Natural killer cell treated with Interleukin-12 subunit alpha and Interleukin-12 subunit beta and Interleukin-15 and Interleukin-18, amount 100 ng/mL, for 72 hours (primary cell): ENCODE results near the gene LYPD6. TPM values are rescaled to one million over a fixed set of nuclear protein-coding genes. Genes with fewer than 3 reads are reported as not detected.

ENCODE experiments used
- ATAC-seq, 2 donors: fragments of 150-1000 bp; cut with Tn5 transposase in 1 of 2; sonication (Bioruptor Pico), chemical (Tn5 transposase) in 1 of 2; 2 replicates each; pipeline ENCODE4 v1.10.0; 2021
- DNase-seq: peaks from one replicate; pipeline ENCODE4 v3.0.0; 2022; ENCODE audit warnings: low spot score
- H3K27ac Mint-ChIP-seq, 2 donors: 1 replicate in 1 of 2; 2 replicates in 1 of 2; pipeline ENCODE4 v1.8.0; 2022; ENCODE audit warnings: mixed read lengths in 2 of 2, mild to moderate bottlenecking in 1 of 2, moderate library complexity in 1 of 2
- H3K27me3 Mint-ChIP-seq, 2 donors: 1 replicate in 1 of 2; 2 replicates in 1 of 2; pipeline ENCODE4 v1.8.0; 2022; ENCODE audit warnings: mixed read lengths in 2 of 2
- H3K36me3 Mint-ChIP-seq: one replicate; pipeline ENCODE4 v1.8.0; 2022; ENCODE audit warnings: mixed read lengths
- H3K4me1 Mint-ChIP-seq, 2 donors: 1 replicate in 1 of 2; 2 replicates in 1 of 2; pipeline ENCODE4 v1.8.0; 2022; ENCODE audit warnings: low read depth in 2 of 2, mixed read lengths in 2 of 2, mild to moderate bottlenecking in 1 of 2
- H3K4me3 Mint-ChIP-seq: one replicate; pipeline ENCODE4 v1.8.0; 2022; ENCODE audit warnings: mixed read lengths
- H3K9me3 Mint-ChIP-seq: 2 replicates; pipeline ENCODE4 v1.8.0; 2022; ENCODE audit warnings: mixed read lengths
- total RNA-seq, 2 donors: library from RNA; stranded (reverse); gene quantifications; one replicate each; pipeline ENCODE4 v1.2.3, GENCODE V29; 2022

The LYPD6 gene
- total RNA-seq, 2 donors from 2014 or later, result not detected

DNA sequence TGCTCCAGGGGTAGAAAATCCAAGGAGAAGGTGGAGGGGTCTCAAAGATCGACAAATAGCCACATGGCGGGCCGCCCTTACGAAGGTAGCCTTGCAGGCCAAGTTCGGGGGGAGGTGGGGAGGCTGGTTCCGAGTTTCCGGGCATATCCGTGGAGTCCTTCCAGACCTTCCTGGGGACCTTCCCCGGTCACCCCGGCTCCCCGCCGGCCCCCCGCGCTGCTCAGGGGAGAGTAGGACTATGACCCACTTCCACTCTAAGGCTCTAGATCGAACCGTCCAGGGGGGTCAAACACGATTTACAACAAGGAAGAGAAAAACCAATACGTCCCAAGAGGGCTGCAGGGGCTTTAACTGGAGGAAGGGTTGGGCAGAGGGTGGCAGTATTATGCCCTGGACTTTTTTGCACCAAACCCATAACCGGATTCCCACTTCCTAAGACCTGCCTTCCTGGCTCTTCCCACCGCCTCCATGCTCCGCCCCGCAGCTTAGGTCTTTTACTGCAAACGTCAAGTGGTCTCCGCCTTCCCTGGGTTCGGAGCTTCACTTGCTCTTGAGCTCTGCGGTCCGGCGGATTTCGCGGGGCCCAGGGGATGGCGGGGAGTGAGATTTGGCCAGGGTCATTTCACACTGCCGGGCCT lies 779 bp upstream of the LYPD6 start:
- peaks cover 32 to 55% of the 10 kb centered on the region in 2 donors for H3K27me3 Mint-ChIP-seq
- no peak overlapping the region for H3K27ac Mint-ChIP-seq
- no peak overlapping the region for H3K4me3 Mint-ChIP-seq
- no peak for DNase-seq
- H3K36me3 Mint-ChIP-seq, result peaks cover 5% of the 10 kb centered on the region
- no peak for ATAC-seq
- no peaks in the 10 kb centered on the region for H3K4me1 Mint-ChIP-seq
- H3K9me3 Mint-ChIP-seq, result no peaks in the 10 kb centered on the region

DNA sequence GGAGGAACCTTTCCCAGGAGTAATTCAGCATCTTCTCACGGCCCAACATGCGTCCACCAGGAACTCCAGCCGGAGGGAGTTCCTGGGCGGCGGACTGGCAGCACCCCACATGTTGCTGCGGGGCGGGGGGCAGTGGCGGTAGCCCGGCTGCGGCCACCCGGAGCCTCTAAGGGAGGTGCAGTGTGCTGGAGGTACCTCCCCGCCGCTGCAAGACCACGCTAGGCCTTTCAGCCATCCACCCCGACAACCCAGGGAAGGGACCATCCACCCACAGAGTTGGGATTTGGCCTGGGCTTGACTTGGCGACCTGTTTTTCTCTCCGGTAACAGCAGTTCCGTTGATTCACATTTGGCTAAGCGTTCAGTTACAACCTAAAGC lies 625 bp downstream of the LYPD6 start:
- no peak for DNase-seq
- Mint-ChIP-seq H3K9me3 (no peaks in the 10 kb centered on the region), H3K4me3 (no peak overlapping the region), H3K4me1 (no peaks in the 10 kb centered on the region), H3K36me3 (peaks cover 5% of the 10 kb centered on the region), H3K27me3 (peaks cover 32 to 55% of the 10 kb centered on the region in 2 donors), H3K27ac (no peak overlapping the region)
- ATAC-seq, result peak in 1 of 2 donors; percentile 17

DNA sequence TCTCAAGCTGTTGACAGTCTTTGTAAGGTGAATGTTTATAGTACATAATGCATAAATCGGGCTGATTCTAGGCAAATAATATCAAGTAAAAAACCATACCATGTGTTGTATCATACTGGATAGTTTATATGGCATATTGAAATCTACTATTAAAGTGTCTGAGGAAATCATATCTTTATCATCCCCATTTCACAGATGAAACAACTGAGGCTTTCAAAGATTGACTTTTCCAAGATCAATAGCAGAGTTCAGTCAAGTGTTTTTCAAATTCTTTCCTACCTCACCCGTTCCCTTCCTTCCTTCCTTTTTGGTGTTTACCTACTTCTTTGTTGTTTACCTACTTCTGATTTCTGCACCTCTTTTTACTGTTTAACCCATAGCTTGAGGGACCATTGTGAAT lies 2.0 kb downstream of the LYPD6 start:
- H3K4me1 Mint-ChIP-seq, result no peaks in the 10 kb centered on the region
- H3K27me3 Mint-ChIP-seq, result peaks cover 32 to 52% of the 10 kb centered on the region in 2 donors
- ATAC-seq (no peak), DNase-seq (no peak)
- H3K36me3 Mint-ChIP-seq, result peaks cover 5% of the 10 kb centered on the region
- no peak overlapping the region for H3K27ac Mint-ChIP-seq
- no peak overlapping the region for H3K4me3 Mint-ChIP-seq
- peaks cover 5% of the 10 kb centered on the region for H3K9me3 Mint-ChIP-seq

DNA sequence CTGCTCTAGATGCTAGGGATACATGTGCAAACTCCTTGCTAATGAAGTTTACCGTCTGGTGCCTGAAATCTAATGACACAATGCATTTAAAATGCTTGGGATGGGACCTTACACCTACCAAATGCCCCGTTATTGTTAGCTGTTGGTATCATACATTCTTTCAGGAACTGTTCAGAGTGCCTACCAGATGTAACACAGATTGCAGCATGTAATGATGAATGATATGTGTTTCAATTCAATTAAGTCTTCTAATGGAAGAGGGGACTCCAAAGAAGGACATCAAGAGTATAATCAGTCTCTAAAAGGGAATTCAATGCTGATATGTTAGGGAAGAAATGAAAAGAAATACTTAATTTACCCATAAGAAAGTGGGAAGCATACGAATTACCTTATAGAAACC lies 3.2 kb downstream of the LYPD6 start:
- H3K27ac Mint-ChIP-seq, result no peak overlapping the region
- peaks cover 5% of the 10 kb centered on the region for H3K36me3 Mint-ChIP-seq
- peaks cover 24 to 39% of the 10 kb centered on the region in 2 donors for H3K27me3 Mint-ChIP-seq
- H3K9me3 Mint-ChIP-seq, result peaks cover 9% of the 10 kb centered on the region
- H3K4me3 Mint-ChIP-seq, result no peak overlapping the region
- ATAC-seq, result no peak
- DNase-seq, result no peak
- H3K4me1 Mint-ChIP-seq, result no peaks in the 10 kb centered on the region

DNA sequence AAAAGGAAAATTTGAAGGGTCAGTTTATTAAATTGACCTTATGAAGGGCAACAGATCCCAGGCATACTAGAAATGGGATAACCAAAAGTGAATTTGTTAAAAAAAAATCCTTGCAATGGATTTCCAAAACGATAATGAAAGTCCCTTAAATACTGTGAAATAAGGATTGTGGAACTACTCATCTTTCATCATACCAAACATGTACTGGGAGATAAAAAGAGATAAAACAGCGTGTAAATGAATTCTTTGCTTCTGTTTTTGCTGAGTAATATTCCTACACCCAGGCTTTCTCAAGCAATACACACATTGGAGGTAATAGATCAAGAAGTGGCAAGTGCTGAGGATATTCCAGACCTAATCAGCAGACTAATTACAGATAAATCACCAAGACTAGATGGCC lies 3.8 kb downstream of the LYPD6 start:
- H3K4me1 Mint-ChIP-seq, result no peaks in the 10 kb centered on the region
- H3K27ac Mint-ChIP-seq, result no peak overlapping the region
- H3K4me3 Mint-ChIP-seq, result no peak overlapping the region
- peaks cover 22 to 34% of the 10 kb centered on the region in 2 donors for H3K27me3 Mint-ChIP-seq
- no peak for ATAC-seq
- H3K9me3 Mint-ChIP-seq, result peaks cover 9% of the 10 kb centered on the region
- no peak for DNase-seq
- H3K36me3 Mint-ChIP-seq, result peaks cover 2% of the 10 kb centered on the region

DNA sequence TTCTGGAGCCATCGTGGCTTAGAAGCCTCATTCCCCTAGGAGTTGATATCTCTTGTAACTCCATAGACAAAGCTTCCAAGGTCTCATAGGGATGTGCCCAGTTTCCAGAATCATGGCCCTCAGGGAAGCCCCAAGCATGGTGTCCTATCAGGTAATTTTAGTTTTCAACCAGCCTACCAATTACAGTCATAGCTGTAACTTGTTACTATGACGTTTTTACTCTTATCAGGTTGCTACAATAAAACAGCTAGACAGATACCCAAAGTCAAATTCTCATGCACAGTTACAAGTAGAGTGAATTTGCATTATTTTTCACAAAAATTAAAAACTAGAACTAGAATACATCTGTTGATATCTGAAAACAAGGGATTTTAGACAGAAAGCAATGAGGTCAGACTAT lies 8.9 kb downstream of the LYPD6 start:
- Mint-ChIP-seq H3K4me3 (no peak overlapping the region), H3K4me1 (no peaks in the 10 kb centered on the region), H3K36me3 (no peaks in the 10 kb centered on the region), H3K27ac (no peak overlapping the region), H3K9me3 (peaks cover 9% of the 10 kb centered on the region), H3K27me3 (peaks cover 2 to 6% of the 10 kb centered on the region in 2 donors)
- ATAC-seq (no peak), DNase-seq (no peak)

DNA sequence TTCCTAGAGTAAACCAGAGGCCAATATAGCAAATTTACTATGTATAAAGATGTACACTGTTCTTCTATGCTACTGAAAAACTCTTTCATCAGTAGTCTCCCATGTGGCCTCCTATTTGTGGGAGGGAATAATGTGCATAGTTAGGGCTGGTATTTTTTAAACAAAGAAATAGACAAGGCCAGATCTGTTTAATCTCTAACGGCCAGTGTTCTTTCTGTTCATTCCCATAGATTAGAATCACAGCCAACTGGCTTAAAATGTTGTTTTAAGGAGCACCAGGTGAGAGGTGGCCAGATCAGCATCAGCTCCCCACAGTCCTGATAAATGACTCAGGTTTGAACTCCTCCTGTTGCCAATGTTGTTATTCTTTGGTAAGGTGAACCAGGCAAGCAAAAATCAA lies 12.1 kb downstream of the LYPD6 start:
- Mint-ChIP-seq H3K36me3 (no peaks in the 10 kb centered on the region), H3K4me1 (no peaks in the 10 kb centered on the region), H3K27me3 (peaks cover 0 to 6% of the 10 kb centered on the region in 2 donors), H3K4me3 (no peak overlapping the region), H3K9me3 (peaks cover 4% of the 10 kb centered on the region), H3K27ac (no peak overlapping the region)
- DNase-seq, result no peak
- ATAC-seq, result no peak

DNA sequence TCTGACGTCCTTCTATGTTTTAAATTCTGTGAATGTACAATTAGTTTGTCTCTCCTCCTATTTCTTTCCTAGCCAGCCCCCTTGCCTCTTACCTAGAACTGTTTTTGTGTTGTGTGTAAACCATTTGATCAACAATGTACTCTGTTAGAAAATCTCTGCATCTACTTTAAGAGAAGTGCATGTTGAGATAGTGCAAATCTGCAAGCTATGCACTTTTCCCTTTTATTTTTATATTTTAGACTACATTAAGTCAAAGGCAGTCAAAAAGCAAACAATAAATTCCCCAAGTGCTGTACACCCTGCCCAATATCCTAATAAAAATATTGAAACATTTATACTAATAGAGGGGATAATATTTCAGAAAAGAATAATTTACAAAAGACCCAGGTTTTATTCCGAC lies 13.7 kb downstream of the LYPD6 start:
- Mint-ChIP-seq H3K36me3 (no peaks in the 10 kb centered on the region), H3K27me3 (peaks cover 2 to 19% of the 10 kb centered on the region in 2 donors), H3K4me1 (no peaks in the 10 kb centered on the region), H3K9me3 (peaks cover 6% of the 10 kb centered on the region), H3K27ac (no peak overlapping the region), H3K4me3 (no peak overlapping the region)
- no peak for ATAC-seq
- DNase-seq, result no peak

DNA sequence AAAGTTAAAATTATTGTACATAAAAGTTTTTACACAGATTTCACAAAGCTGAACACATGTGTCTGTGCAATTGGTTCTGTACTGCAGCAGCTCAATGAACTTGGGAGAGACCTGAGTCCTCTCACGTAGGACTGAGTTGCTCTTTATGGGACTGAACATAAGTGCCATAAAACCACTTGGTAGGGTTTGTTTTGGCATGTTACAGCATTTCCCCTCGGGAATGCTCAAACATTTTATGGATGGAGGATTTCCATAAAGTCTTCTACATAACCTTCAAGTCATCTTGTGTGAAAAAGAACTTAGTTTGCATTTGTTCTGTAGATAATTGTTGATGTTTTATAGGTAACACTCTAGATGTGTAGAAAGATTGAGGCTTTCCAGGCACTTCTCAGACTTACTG lies 15.9 kb downstream of the LYPD6 start:
- Mint-ChIP-seq H3K36me3 (no peaks in the 10 kb centered on the region), H3K4me1 (no peaks in the 10 kb centered on the region), H3K27me3 (peaks cover 2 to 19% of the 10 kb centered on the region in 2 donors), H3K27ac (no peak overlapping the region), H3K4me3 (no peak overlapping the region), H3K9me3 (peaks cover 7% of the 10 kb centered on the region)
- ATAC-seq (no peak), DNase-seq (no peak)

DNA sequence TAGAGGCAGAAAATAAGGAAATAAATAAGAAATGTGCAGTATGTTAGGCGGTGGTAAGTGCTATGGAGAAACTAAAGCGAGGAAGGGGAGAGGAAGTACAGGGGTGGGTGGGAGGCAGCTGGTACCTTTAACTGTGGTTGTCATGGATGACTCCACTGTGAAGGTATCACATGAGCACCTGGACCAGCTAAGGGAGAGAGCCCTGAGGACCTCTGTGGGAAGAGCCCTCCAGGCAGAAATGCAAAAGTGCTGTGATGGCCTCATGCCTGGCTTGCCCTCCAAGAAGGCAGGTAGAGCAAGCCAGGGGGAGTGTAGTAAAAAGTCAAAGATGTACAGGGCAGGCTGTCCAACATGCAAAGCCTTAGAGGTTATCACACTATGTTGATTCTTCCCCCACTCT lies 17.9 kb downstream of the LYPD6 start:
- H3K4me1 Mint-ChIP-seq, result no peaks in the 10 kb centered on the region
- no peaks in the 10 kb centered on the region for H3K36me3 Mint-ChIP-seq
- H3K9me3 Mint-ChIP-seq, result peaks cover 7% of the 10 kb centered on the region
- H3K27me3 Mint-ChIP-seq, result peaks cover 2 to 13% of the 10 kb centered on the region in 2 donors
- no peak overlapping the region for H3K4me3 Mint-ChIP-seq
- H3K27ac Mint-ChIP-seq, result no peak overlapping the region
- ATAC-seq (no peak), DNase-seq (no peak)

DNA sequence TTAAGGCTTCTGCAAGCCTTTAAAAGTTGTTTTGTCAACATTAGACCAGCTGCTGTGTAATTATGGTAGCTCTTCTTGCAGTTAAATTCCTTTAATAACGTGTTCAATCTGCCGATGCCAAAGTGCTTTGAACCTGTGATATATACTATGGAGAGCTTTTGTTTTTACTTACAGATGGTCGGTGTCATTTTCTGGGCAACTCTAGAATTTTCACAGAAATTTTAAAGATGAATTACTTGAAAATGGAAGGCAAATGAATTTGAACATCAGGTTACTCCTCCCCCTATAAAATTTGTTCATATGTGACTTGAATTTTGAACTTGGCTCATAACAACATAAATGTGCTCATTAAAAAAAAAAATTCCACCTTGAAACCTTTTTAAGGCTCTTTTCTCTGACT lies 23.0 kb downstream of the LYPD6 start:
- H3K27me3 Mint-ChIP-seq, result peaks cover 0 to 7% of the 10 kb centered on the region in 2 donors
- H3K9me3 Mint-ChIP-seq, result peaks cover 7% of the 10 kb centered on the region
- no peak for ATAC-seq

DNA sequence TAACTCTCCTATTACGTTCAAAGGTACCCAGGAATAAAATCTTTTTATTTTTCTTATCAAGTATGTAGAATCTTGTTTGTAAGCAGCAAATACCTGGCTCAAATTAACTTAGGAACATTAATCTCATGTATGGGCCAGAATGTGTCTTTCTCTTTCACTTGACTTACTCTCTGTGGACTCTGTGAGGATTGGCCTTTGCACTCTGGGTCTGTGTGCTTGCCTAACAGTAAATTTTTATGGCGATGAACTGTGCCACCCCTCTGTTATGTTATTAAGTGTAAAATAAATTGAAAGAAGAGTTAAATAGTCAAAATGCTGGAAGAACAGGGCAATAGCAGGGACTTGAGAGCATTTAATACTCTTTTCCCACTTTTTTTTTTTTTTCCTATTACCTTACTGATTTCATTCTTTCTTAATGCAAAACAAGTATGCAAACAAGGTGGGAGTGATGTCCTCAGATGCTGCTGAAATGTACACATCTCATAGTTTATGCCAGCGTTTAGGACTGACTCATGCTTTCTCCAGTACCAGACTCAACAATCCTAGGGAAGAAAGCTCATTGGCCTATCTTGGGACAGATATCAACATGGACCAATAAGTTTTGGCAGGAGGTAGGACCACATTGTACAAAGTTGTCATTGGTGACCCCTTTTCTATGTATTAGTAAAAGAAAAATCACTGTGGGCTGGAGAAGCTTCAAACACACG lies 25.5 kb downstream of the LYPD6 start:
- H3K27ac Mint-ChIP-seq, result no peak overlapping the region
- H3K9me3 Mint-ChIP-seq, result no peaks in the 10 kb centered on the region
- DNase-seq, result no peak
- H3K36me3 Mint-ChIP-seq, result no peaks in the 10 kb centered on the region
- no peak for ATAC-seq
- no peak overlapping the region for H3K4me3 Mint-ChIP-seq
- peaks cover 0 to 5% of the 10 kb centered on the region in 2 donors for H3K27me3 Mint-ChIP-seq
- no peaks in the 10 kb centered on the region for H3K4me1 Mint-ChIP-seq

More for the DNA sequence above, 23.0 kb downstream of the LYPD6 start:
- Mint-ChIP-seq H3K4me1 (no peaks in the 10 kb centered on the region), H3K4me3 (no peak overlapping the region), H3K27ac (no peak overlapping the region), H3K36me3 (no peaks in the 10 kb centered on the region)
- DNase-seq, result no peak

DNA sequence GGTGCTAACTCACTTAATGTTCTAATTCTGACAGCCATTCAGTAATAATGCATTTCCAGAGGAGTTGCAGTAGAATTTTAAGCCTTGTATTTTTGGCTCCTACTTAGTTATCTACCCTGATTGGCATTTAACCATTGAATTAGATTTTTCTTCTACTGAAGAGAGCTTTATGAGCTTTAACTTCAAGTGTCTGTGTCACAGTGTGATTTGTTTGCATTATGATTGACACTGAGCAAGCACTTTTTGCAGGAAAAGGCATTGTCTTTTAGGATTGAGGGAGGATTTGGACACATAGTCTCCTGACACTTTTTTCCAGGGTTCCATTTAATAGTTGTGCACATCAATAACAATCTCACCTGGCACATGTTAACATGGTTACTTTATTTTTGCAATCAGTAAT lies 26.7 kb downstream of the LYPD6 start:
- Mint-ChIP-seq H3K4me3 (no peak overlapping the region), H3K36me3 (no peaks in the 10 kb centered on the region), H3K27ac (no peak overlapping the region), H3K4me1 (no peaks in the 10 kb centered on the region), H3K27me3 (peaks cover 3 to 15% of the 10 kb centered on the region in 2 donors), H3K9me3 (peaks cover 4% of the 10 kb centered on the region)
- ATAC-seq (no peak), DNase-seq (no peak)

DNA sequence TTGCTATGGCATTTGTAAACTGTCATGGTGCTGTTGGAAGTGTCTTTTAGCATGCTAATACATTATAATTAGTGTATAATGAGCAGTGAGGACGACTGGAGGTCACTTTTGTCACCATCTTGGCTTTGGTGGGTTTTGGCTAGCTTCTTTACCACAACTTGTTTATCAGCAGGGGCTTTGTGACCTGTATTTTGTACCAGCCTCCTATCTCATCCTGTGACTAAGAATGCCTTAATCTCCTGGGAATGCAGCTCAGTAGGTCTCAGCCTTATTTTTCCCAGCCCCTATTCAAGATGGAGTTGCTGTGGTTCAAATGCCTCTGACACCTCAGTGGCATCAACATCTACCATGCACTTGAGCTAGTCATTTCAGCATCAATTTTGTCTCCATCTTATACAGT lies 29.7 kb downstream of the LYPD6 start:
- Mint-ChIP-seq H3K4me3 (no peak overlapping the region), H3K9me3 (peaks cover 4% of the 10 kb centered on the region), H3K27ac (no peak overlapping the region), H3K36me3 (no peaks in the 10 kb centered on the region), H3K27me3 (peaks cover 3 to 15% of the 10 kb centered on the region in 2 donors), H3K4me1 (no peaks in the 10 kb centered on the region)
- no peak for ATAC-seq
- DNase-seq, result no peak
